ENCODE measurements around the gene ART3. TPM values are rescaled to one million over a fixed set of nuclear protein-coding genes. Genes with fewer than 3 reads are reported as not detected.

The ART3 gene
- total RNA-seq, 1 experiment from 2014 or later, result 0.25 TPM

- DNase-seq (ENCODE audit: low spot score), result peak; percentile 75
Observed at GRCh38 chr4:76147454-76148141, 73.1 kb downstream of the ART3 start.

GRCh38 chr4:76148142-76148865 is 73.8 kb downstream of the ART3 start, which contains the start of gene NUP54:
Gene NUP54, minus strand, starts transcription at chr4:76148397. Its CDS starts 23 bp downstream, at chr4:76148374.
- peak; percentile 93 for DNase-seq (ENCODE audit: low spot score)

GRCh38 chr4:76153356-76153755 is 78.8 kb downstream of the ART3 start:
- no peak for DNase-seq (ENCODE audit: low spot score)

- no peak for DNase-seq (ENCODE audit: low spot score)
Observed at GRCh38 chr4:76155979-76156378, 81.5 kb downstream of the ART3 start.

- DNase-seq (ENCODE audit: low spot score), result no peak
Observed at GRCh38 chr4:76156635-76157034, 82.1 kb downstream of the ART3 start.

GRCh38 chr4:76160355-76160754 is 85.8 kb downstream of the ART3 start:
- DNase-seq (ENCODE audit: low spot score), result no peak

Other genes with a start within 250 kb of the ART3 start
- not detected in 2 replicates for gene PPEF2, start 172.3 kb upstream of the ART3 start, total RNA-seq (2014; rRNA removed; shearing (Covaris generic))
- gene NAAA, start 133.7 kb upstream of the ART3 start, total RNA-seq (2014; rRNA removed; shearing (Covaris generic)), result 0.39 and 4.3 TPM in 2 replicates
- gene SDAD1, start 83.8 kb upstream of the ART3 start, total RNA-seq (2014; rRNA removed; shearing (Covaris generic)), result 22.6 and 32.2 TPM in 2 replicates
- gene CXCL9, start 67.2 kb upstream of the ART3 start, total RNA-seq (2014; rRNA removed; shearing (Covaris generic)), result not detected in 2 replicates
- 0.41 and 1.1 TPM in 2 replicates for gene CXCL10, start 51.2 kb upstream of the ART3 start, total RNA-seq (2014; rRNA removed; shearing (Covaris generic))
- gene CXCL11, start 38.6 kb upstream of the ART3 start, total RNA-seq (2014; rRNA removed; shearing (Covaris generic)), result not detected in 2 replicates
- gene NUP54, start 73.7 kb downstream of the ART3 start, total RNA-seq (2014; rRNA removed; shearing (Covaris generic)), result 56.3 and 68.6 TPM in 2 replicates
- 88.5 and 101 TPM in 2 replicates for gene SCARB2, start 139.1 kb downstream of the ART3 start, total RNA-seq (2014; rRNA removed; shearing (Covaris generic))
- 3.9 and 4.9 TPM in 2 replicates for gene FAM47E, start 177.0 kb downstream of the ART3 start, total RNA-seq (2014; rRNA removed; shearing (Covaris generic))
- 2.0 and 3.6 TPM in 2 replicates for gene STBD1, start 232.0 kb downstream of the ART3 start, total RNA-seq (2014; rRNA removed; shearing (Covaris generic))